ENCODE results near the gene TATDN2.
A peak's percentile ranks its signal among the peaks of the same experiment; 100 is the strongest.

The TATDN2 gene

GRCh38 chr3:10248184-10248983 is at the start of gene TATDN2:
Gene TATDN2 (plus strand): TSS chr3:10248459. CDS start chr3:10249201, 742 bp downstream.
- Mint-ChIP-seq H3K4me1 (ENCODE audit: low read depth) (peaks cover 74% of the 10 kb centered on the region), H3K27me3 (no peaks in the 10 kb centered on the region), H3K36me3 (ENCODE audit: low read depth) (peaks cover 69% of the 10 kb centered on the region), H3K9me3 (peaks cover 21% of the 10 kb centered on the region), H3K4me3 (peak within 1 kb of the TSS; percentile 98), H3K27ac (peak within 1 kb of the TSS; percentile 98)

GRCh38 chr3:10198761-10199649 is 49.3 kb upstream of the TATDN2 start:
- H3K27me3 Mint-ChIP-seq: no peaks in the 10 kb centered on the region
- H3K9me3 Mint-ChIP-seq: no peaks in the 10 kb centered on the region
- H3K27ac Mint-ChIP-seq: peak overlapping the region; percentile 96
- H3K4me1 Mint-ChIP-seq (ENCODE audit: low read depth): peaks cover 90% of the 10 kb centered on the region
- peaks cover 9% of the 10 kb centered on the region for H3K36me3 Mint-ChIP-seq (ENCODE audit: low read depth)
- H3K4me3 Mint-ChIP-seq: peak overlapping the region; percentile 30

GRCh38 chr3:10204921-10205320 is 43.3 kb upstream of the TATDN2 start:
- no peaks in the 10 kb centered on the region for H3K9me3 Mint-ChIP-seq
- peaks cover 36% of the 10 kb centered on the region for H3K4me1 Mint-ChIP-seq (ENCODE audit: low read depth)
- no peak overlapping the region for H3K4me3 Mint-ChIP-seq
- H3K27me3 Mint-ChIP-seq: no peaks in the 10 kb centered on the region
- H3K27ac Mint-ChIP-seq: no peak overlapping the region
- peaks cover 9% of the 10 kb centered on the region for H3K36me3 Mint-ChIP-seq (ENCODE audit: low read depth)

GRCh38 chr3:10205451-10206165 is 42.7 kb upstream of the TATDN2 start:
- peaks cover 9% of the 10 kb centered on the region for H3K36me3 Mint-ChIP-seq (ENCODE audit: low read depth)
- no peak overlapping the region for H3K4me3 Mint-ChIP-seq
- H3K27ac Mint-ChIP-seq: no peak overlapping the region
- no peaks in the 10 kb centered on the region for H3K27me3 Mint-ChIP-seq
- no peaks in the 10 kb centered on the region for H3K9me3 Mint-ChIP-seq
- H3K4me1 Mint-ChIP-seq (ENCODE audit: low read depth): peaks cover 32% of the 10 kb centered on the region

- Mint-ChIP-seq H3K9me3 (no peaks in the 10 kb centered on the region), H3K36me3 (ENCODE audit: low read depth) (peaks cover 5% of the 10 kb centered on the region), H3K4me3 (no peak overlapping the region), H3K27ac (no peak overlapping the region), H3K27me3 (no peaks in the 10 kb centered on the region), H3K4me1 (ENCODE audit: low read depth) (peaks cover 26% of the 10 kb centered on the region)
Observed at GRCh38 chr3:10206166-10206511, 42.1 kb upstream of the TATDN2 start.

GRCh38 chr3:10213156-10213792 is 35.0 kb upstream of the TATDN2 start:
- H3K27me3 Mint-ChIP-seq: no peaks in the 10 kb centered on the region
- peaks cover 28% of the 10 kb centered on the region for H3K36me3 Mint-ChIP-seq (ENCODE audit: low read depth)
- H3K4me3 Mint-ChIP-seq: no peak overlapping the region
- no peak overlapping the region for H3K27ac Mint-ChIP-seq
- H3K9me3 Mint-ChIP-seq: peaks cover 6% of the 10 kb centered on the region
- H3K4me1 Mint-ChIP-seq (ENCODE audit: low read depth): no peaks in the 10 kb centered on the region

GRCh38 chr3:10215578-10216368 is 32.5 kb upstream of the TATDN2 start:
- H3K27ac Mint-ChIP-seq: peak overlapping the region; percentile 5
- H3K4me1 Mint-ChIP-seq (ENCODE audit: low read depth): peaks cover 9% of the 10 kb centered on the region
- no peak overlapping the region for H3K4me3 Mint-ChIP-seq
- no peaks in the 10 kb centered on the region for H3K27me3 Mint-ChIP-seq
- peaks cover 28% of the 10 kb centered on the region for H3K36me3 Mint-ChIP-seq (ENCODE audit: low read depth)
- H3K9me3 Mint-ChIP-seq: peaks cover 6% of the 10 kb centered on the region

GRCh38 chr3:10217359-10217758 is 30.9 kb upstream of the TATDN2 start:
- Mint-ChIP-seq H3K4me1 (ENCODE audit: low read depth) (peaks cover 21% of the 10 kb centered on the region), H3K27ac (no peak overlapping the region), H3K27me3 (no peaks in the 10 kb centered on the region), H3K36me3 (ENCODE audit: low read depth) (peaks cover 29% of the 10 kb centered on the region), H3K9me3 (peaks cover 6% of the 10 kb centered on the region), H3K4me3 (no peak overlapping the region)

- H3K4me1 Mint-ChIP-seq (ENCODE audit: low read depth): peaks cover 45% of the 10 kb centered on the region
- H3K9me3 Mint-ChIP-seq: peaks cover 6% of the 10 kb centered on the region
- no peak overlapping the region for H3K27ac Mint-ChIP-seq
- no peak overlapping the region for H3K4me3 Mint-ChIP-seq
- H3K27me3 Mint-ChIP-seq: no peaks in the 10 kb centered on the region
- peaks cover 24% of the 10 kb centered on the region for H3K36me3 Mint-ChIP-seq (ENCODE audit: low read depth)
Observed at GRCh38 chr3:10219737-10220136, 28.5 kb upstream of the TATDN2 start.

- H3K27me3 Mint-ChIP-seq: no peaks in the 10 kb centered on the region
- H3K36me3 Mint-ChIP-seq (ENCODE audit: low read depth): peaks cover 9% of the 10 kb centered on the region
- H3K27ac Mint-ChIP-seq: peak overlapping the region; percentile 50
- no peak overlapping the region for H3K4me3 Mint-ChIP-seq
- no peaks in the 10 kb centered on the region for H3K9me3 Mint-ChIP-seq
- H3K4me1 Mint-ChIP-seq (ENCODE audit: low read depth): peaks cover 76% of the 10 kb centered on the region
Observed at GRCh38 chr3:10223676-10224639, 24.3 kb upstream of the TATDN2 start.

GRCh38 chr3:10224794-10225665 is 23.2 kb upstream of the TATDN2 start:
- peak overlapping the region; percentile 89 for H3K27ac Mint-ChIP-seq
- H3K4me1 Mint-ChIP-seq (ENCODE audit: low read depth): peaks cover 84% of the 10 kb centered on the region
- H3K27me3 Mint-ChIP-seq: no peaks in the 10 kb centered on the region
- peak overlapping the region; percentile 70 for H3K4me3 Mint-ChIP-seq
- no peaks in the 10 kb centered on the region for H3K9me3 Mint-ChIP-seq
- peaks cover 14% of the 10 kb centered on the region for H3K36me3 Mint-ChIP-seq (ENCODE audit: low read depth)

GRCh38 chr3:10226293-10226692 is 22.0 kb upstream of the TATDN2 start:
- Mint-ChIP-seq H3K9me3 (no peaks in the 10 kb centered on the region), H3K4me1 (ENCODE audit: low read depth) (peaks cover 74% of the 10 kb centered on the region)

More at GRCh38 chr3:10226293-10226692, 22.0 kb upstream of the TATDN2 start:
- H3K36me3 Mint-ChIP-seq (ENCODE audit: low read depth): peaks cover 14% of the 10 kb centered on the region
- no peak overlapping the region for H3K27ac Mint-ChIP-seq
- no peaks in the 10 kb centered on the region for H3K27me3 Mint-ChIP-seq
- no peak overlapping the region for H3K4me3 Mint-ChIP-seq

Data from stimulated activated naive CD8-positive, alpha-beta T cell treated with anti-CD3 and anti-CD28 coated beads, Interleukin-15, Interleukin-2, amounts not matched to agents 100 ng/mL and 50 ng/mL, for 24 hours (primary cell).